SKM-1 treated with dmso at 0.1 percent for 144 hours (cell line): ENCODE results near the gene TRIO.
"Not testable (repeated sequence)": the region's sequence is repeated elsewhere in the genome, so short reads cannot be mapped to it uniquely, and the experiment has no call there.

ENCODE experiments used
- DNase-seq: peaks from one replicate; lab custom pipeline; 2025; ENCODE audit not compliant: unreplicated experiment; lab: John Stamatoyannopoulos, UW

TRIO gene

DNA sequence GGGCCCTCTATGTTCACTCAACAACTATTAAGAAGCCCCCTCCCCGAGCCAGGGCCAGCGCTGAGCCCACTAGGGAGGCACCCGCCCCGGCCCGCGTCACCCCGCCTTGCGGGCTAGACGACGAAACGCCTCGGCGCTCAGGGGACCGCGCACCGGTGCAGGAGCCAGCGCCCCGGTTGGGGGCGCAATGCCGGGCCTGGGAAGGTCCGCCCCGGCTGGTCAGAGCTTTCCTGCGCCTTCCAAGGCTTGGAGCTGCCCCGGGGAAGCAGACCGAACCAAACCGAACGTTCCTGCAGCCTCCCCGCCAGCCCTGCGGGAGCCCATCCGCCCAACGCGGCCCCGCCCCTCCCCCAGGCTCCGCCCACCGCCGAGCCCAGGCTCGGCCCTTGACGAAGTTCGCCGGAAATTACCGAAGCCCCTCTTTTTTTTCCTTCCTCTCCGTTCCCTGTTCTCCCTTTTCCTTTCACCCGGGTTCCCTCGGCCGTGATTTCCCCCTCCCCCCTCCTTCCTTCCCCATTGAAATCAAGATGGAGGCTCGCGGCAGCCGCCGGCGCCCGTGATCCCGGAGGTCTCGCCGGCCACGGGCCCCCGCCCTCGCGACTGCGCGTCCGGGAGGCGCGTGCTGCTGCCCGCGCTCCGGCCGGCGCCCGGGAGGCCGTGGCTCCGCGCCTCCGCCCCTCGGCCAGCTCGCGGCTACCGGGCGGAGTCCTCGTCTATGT lies at the start of gene TRIO:
Gene TRIO, plus strand, starts transcription at position 516 of the 719 bp plus-strand sequence. CDS start 384 bp downstream, outside the sequence.
- peak; percentile 80 for DNase-seq

DNA sequence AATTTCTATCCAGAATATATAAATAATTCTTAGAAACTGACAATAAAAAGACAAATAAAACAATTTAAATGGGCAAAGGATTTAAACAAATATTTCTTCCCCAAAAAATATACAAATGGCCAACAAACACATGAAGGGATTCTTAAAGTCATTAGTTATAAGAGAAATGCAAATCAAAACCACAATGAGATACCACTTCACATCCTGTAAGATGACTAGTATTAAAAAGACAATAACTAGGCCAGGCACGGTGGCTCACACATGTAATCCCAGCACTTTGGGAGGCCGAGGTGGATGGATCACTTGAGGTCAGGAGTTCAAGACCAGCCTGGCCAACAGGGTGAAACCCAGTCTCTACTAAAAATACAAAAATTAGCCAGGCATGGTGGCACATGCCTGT lies 45.8 kb upstream of the TRIO start:
- DNase-seq: not testable (repeated sequence)

DNA sequence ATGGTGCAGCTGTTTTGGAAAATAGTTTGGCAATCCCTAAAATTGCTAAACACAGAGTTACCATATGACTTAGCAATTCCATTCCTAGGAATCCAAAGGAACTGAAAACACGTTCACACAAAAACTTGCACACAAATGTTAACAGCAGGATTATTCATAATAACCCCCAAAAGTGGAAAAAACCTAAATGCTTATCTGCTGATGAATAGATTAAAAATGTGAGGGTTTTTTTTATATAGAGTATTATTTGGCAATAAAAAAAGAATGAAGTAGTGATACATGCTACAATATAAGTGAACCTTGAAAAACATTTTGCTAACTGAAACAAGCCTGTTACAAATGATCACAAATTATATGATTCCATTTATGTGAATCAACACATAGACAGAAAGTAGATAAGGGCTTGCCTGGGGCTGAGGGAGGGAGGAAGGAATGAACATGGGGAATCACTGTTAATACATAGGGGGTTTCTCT lies 45.1 kb upstream of the TRIO start:
- DNase-seq: no peak

DNA sequence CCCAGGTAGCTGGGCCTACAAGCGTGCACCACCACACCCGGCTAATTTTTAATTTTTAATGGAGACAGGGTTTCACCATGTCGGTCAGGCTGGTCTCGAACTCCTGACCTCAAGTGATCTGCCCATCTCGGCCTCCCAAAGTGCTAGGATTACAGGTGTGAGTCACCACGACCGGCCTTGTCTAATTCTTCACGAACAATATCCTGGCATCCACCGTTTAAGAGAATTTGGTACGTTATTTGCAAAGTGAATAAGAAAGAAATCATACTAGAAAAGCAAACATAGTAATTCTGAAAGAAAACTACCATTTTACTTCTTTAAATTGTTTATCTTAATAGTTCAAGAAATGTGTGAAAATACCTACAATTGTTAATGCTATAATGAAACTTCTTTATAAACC lies 42.9 kb upstream of the TRIO start:
- DNase-seq: no peak

DNA sequence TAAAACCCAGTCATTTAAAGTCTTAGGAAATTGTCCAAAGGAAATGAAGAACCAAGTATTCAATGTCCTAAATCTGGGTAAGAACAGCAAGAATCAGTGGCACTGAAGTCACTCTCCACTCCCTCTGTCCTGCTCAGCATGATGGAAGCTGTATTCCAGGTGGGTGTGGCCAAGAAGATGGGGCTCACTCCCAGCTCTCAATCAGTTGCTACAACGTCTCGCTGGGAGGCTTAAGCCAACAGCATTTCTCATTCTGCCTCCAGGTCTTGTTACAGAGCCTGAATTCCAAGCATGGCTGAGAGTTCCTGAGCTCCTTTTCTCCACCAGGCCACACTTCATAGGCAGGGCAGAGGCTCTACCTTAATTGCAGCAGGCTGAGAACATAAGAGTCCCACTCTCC lies 41.2 kb upstream of the TRIO start:
- DNase-seq: no peak

DNA sequence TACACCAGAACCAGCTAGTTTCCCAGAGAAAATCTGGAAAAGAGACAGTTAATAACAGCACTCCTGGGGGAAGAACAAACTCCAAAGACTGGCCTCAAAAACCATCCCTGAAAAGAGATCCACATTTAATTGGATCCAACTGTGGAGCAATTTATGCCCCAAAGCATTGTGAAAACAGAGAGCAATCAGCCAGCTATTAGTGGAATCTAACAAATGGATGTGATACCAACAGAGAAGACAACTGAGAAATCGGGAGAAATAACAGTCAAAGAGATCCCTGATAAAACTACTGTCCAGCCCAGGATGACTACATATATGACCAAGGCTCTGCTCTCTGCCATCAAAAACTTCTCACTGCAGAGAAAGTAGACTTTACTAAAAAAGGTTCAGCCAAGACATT lies 40.5 kb upstream of the TRIO start:
- no peak for DNase-seq

DNA sequence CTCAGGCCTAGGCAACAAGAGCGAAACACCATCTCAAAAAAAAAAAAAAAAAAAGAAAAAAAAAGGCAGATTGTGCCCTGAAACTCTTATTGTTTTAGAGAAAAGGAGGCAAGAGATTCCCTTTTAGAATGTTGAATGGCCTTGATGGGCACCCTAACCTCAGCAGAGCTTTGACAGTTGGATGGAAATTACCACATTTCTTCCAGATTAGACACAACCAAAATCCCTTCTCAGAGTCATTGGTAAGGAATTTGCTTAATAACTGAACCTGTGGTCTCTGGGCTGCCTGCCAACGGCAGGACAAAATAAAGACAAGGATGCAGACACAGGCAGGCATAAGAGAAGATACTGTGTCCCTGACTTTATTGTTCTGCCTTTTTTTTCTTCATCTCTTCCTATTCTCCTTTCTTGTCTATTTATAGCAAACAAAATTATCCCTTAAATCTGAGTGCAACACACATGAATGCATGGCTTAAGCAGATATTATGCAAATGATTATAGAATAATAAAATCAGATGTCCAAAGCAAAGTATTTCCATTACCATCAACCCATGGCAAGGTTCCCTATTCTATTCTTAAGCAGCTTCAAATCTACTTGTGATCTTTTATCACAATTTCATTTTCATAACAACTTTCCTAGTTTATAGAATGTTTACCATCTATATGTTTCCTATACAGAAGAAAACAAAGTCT lies 37.3 kb upstream of the TRIO start:
- no peak for DNase-seq

DNA sequence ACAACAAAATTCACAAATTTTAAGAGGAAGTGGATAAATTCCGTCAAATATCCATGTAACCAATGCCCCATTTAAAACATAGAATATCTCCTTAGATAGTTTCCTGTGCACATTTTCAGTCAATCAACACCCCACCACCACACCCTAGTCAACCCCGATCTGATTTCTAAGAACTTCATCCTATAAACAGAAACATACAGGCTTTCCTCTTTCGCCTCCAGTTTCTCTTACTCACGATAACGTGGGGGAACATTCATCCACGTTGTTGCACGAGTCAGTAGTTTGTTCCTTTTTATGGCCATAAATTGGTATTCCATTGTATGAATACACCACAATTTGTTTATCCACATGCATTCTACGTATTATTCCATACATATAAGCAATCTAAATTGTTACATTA lies 35.6 kb upstream of the TRIO start:
- DNase-seq: no peak

DNA sequence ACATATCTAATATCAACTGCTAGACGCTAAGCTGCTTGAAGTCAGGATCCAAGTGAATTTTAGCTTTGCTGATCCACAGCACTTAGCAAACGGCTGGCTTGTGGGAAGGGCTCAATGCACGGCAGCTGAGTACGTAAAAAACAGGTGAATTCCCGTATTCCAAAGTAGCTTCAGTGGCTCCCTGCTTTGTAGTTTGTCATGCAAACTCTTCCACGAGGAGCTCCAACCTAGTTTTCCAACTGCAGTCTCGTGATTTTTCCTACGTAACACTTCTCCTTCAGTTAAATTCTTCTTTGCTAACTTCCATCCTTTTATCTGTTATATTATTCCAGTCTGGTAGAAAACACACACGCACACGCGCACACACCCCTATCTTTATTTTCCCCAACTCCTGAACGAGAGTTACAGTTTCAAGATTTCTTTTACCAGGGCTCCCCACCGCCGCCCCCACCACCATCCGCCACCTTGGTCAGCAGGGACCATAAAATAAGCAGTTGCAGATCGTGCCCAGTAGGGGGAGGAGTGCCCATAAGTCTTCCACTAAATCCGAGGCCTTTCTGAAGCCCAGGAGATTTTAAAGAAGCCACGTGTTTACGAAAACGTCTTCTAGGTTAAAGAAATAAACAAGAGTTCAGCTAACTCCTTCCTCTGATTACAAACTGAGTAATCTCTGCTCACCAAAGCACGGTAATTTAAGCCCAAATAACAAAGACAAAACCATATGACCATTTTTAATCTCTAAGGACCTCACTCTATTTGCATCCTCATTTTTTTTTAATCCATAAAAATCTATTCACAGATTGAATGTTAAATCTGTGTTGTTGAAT lies 34.8 kb upstream of the TRIO start:
- DNase-seq: peak; percentile 70

DNA sequence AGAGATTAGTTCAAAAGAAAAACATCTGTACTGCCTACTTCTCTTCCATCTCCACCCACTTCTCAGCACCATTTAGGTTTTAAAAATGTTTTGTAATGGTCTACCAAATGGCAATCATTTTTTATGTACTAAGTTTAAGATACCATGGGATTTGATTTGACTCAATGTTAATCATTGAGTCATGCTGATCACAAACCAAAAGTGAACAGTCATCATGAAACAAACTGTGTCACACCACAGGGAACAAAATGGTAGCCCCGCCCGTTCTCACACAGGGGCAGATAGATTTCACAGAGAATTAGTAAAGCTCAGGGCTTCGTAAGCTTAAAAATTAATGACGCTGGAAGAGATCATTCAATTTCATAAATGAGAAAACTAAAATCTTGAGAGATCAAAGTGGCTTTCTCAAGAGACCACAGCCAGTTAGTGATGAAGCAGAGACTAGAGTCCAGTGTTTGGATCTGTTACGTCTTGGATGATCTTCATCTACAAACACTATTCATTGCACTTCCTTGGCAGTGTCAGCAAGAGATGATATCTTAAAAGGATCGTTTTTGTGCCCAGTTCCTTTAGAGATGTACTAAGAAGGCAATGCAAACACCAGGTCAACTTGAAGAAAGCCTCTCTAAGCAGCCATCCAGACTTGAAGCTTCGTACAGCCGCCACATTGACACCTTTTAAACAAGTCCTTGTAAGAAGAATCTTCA lies 33.9 kb upstream of the TRIO start:
- no peak for DNase-seq

DNA sequence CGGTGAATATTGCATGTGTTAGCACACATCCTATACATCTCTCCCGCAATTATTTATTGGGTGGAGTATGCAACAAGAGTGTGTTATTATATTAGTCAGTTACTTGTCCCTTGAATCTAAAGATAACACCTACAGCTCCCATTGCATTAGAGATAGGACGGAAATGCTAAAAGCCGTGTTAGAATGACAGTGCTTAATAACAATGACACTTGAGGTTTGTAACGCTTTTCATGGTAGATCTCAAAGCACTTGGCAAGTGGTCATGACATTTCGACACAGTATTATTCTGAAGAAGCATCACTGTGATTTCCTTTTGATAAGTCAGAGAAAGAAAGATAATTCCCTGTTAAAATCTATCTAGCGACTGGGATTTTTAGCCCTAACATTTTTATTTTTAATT lies 33.4 kb upstream of the TRIO start:
- no peak for DNase-seq

DNA sequence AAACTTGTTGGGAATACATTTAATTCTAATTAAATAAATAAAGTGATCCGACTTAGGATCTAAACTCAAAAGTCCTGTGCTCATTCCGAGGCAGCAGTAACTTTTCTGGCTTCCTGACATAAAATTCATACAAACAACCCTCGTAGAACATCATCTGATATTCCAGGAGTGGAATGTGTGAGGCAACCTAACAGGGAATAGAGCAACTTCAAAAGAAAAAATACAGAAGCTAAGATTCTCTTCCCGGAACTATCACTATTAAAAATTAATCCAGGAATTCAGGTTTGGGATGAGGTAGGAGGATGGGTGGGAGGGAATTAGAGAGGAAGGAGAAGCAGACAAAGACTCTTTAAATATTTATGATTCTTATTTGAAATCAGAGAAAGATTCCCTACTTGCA lies 32.9 kb upstream of the TRIO start:
- no peak for DNase-seq

DNA sequence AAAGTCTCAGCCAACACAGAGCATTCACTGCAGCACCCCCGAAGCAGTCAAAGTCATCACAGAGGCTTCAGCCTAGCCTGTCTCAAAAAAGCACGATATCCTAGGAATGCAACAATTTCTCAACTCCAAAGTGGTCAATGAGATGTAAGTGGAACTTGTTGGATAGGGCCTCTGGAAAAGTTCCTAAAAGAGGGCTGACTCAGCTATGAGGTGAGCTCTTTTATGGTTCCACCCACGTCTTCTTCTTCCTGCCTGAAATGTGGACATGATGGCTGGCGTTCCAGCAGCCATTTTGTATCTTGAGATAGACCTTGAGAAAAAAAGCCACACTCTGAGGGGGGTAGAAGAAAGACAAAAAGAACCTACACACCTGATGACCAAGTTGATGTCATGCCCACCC lies 32.5 kb upstream of the TRIO start:
- no peak for DNase-seq

DNA sequence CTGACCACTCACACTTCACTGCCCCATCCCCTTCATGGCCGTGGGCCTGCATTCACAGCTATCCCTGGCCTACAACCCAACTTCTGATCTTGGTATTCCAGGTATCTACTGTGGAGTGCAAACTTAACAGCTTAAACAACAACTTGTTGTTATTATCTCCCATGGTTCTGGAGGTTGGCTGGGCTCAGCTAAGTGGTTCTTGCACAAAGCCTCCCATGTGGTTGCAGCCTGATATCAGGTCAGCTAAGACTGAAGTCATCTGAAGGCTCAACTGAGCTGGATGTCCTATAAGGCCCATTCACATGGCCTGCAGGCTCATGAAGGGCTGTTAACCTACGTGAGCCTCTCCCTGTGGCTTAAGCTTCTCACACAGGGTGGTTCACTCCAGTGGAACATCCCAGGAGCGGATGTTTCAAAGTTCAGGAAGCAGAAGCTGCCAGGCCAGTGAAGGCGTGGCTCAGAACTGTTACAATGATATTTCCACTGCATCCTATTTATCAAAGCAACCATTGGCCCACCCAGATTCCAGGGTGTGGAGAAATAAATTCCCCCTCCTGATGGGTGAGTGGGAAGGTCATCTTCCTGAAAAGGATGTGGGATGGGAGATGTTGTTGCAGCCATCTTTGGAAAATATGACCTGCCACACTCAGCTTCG lies 30.0 kb upstream of the TRIO start:
- no peak for DNase-seq

DNA sequence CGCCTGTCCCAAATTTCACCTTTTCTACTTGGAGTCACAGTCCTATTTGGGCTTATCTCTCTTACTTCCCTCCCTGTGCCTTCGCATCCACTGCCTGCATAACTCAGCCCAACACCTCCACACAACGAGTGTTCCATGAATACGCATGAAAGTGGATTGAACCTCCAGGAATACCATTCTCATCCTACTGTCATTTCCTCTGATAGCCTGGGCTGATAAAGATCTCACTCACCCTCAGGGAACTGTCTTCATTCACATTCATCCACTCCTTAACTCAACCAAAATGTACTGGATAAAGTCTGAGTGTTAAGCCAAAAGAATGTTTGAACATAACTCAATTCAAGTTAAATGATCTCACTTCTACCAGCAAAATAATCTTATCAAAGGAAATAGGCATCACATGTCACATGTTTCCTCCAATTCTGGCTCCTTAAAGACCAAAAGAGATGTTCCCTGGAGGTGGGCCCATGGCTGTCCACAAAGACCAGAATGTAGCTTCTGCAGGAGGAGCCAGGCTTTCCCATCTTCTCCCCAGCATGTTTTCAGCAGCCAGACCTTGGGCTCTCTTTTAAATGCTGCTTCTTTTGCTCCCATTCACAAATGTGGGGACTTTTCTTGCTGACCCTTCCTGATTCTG lies 28.4 kb upstream of the TRIO start:
- DNase-seq: no peak

DNA sequence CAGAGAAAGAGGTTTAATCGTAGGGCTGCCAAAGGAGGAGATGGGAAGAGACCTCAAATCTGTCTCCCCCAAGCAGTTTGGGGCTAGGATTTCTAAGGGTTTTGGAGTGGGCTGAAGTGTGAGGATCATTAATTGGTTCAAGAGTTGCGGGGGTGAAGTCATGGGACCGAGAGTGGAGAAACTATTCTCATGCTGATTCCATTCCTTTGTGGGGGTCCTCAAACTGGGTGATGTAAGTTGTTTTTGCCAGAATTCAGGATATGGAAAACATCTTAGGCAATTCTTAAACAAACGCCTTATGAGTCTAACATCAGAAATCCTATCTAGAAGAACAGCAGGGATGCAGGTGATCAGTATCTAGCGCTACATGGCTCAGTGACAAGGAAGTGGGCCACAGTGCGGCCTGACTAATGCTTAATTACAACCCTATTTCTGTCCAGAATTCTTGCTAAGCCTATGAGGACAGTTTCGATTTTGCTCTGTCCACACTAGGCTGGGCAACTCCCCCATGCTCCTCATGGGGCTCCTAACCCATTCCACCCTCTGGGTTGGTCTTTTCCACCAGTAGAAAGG lies 27.7 kb upstream of the TRIO start:
- DNase-seq: no peak

DNA sequence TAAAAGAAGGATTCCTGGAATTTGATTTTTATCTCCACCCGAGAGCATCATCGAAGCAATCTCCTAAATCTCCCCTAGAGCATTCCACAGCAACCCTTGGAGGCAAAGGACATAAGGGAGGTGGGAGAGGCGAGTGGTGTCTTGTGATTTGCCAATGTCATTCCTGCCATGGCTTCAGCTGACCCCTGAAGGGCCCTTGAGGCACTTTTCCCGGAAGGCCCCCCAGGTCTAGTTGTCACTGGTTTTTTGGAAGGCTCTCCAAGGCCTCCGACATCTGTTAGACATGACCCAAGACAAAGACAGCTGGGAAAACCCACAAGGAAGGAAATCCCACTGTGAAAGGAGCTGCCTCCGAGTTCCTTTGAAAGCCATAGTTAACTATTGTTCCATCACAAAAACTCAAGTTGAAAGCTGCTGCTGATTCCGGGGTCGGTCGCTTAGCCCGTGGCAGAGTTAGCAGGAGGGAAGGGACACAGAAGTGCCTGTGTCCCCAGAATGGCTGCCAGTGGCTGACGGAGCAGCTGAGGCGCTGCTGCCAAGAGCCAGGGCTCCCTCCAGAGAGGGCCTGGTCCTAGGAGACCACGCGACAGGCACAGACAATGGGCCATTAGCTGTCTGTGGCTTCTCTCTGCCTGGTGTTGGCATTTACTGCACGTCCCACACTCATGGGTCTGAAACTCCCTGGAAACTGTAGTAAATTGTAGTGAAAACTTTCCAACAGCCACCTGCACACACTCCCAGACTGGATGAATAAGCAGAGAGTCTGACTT lies 24.4 kb upstream of the TRIO start:
- no peak for DNase-seq

DNA sequence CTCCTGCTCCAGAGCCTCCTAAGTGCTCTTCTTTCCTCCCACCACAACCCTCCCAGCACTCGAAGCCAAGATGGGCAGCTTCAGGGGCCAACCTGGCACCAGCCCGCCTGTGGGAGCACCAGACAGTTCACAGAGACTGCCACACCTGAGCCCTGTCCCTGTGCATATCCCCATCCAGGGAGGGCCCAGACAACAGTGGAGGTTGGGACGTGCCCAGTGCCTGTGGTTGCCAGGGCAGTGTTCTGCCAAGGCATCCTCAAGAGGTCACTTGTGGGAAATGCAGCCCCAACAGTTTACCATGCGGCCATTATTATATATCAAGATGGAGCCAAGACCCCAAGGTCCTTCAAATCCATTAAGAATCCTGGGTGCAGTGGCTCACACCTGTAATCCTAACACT lies 23.0 kb upstream of the TRIO start:
- DNase-seq: no peak

DNA sequence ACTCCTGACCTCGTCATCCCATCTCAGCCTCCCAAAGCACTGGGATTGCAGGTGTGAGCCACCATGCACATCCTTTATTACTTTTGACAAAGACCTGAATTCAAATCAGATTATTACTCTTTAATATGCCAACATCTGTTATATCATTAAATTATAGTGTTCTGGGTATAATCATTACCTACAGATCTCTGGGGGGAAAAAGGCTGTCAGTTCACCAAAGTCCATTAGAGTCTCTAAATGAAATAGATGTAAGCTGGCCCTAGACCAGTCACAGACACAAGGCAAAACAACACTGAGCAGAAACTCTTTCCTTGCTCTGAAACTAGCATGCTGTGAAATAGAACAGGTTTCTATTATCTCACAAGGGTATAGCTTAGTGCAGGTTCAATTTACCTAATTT lies 21.6 kb upstream of the TRIO start:
- DNase-seq: no peak
